Measurements from ENCODE around the gene ELP1.

DNA sequence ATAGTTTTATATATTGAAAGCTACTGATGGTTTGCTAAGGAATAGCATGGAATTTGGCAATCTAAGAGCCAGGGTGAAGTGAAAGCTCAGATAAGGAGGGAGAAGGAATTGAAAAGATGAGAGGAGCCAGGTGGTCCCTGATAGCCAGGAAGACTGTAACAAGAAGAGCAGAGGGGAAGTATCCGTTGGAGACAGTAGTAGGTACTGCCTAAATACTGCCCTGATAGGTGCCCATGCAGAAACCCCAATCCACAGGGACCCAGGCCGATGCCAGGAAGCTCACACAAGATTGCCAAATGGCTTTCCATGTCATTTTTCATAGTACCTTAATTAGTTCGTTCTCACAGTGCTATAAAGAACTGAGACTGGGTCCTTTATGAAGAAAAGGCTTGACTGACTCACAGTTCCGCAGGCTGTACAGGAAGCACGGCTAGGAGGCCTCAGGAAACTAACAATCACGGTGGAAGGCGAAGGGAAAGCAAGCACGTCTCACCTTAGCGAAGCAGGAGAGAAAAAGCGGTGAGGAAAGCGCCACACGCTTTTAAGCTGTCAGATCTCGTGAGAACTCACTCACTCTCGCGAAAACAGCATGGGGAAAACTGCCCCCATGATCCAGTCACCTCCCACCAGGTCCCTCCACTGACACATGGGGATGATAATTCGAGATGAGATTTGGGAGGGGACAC, 91.2 kb downstream of the ELP1 start:
- TF ChIP-seq, protein P1, sequence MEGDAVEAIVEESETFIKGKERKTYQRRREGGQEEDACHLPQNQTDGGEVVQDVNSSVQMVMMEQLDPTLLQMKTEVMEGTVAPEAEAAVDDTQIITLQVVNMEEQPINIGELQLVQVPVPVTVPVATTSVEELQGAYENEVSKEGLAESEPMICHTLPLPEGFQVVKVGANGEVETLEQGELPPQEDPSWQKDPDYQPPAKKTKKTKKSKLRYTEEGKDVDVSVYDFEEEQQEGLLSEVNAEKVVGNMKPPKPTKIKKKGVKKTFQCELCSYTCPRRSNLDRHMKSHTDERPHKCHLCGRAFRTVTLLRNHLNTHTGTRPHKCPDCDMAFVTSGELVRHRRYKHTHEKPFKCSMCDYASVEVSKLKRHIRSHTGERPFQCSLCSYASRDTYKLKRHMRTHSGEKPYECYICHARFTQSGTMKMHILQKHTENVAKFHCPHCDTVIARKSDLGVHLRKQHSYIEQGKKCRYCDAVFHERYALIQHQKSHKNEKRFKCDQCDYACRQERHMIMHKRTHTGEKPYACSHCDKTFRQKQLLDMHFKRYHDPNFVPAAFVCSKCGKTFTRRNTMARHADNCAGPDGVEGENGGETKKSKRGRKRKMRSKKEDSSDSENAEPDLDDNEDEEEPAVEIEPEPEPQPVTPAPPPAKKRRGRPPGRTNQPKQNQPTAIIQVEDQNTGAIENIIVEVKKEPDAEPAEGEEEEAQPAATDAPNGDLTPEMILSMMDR (IDR thresholded peaks at IDR 0.05), result no peak
- TF ChIP-seq EP300 (IDR thresholded peaks at IDR 0.05), result no peak
- TF ChIP-seq POLR2A (IDR thresholded peaks at IDR 0.05), result no peak
- no peak for TF ChIP-seq POLR2AphosphoS5 (IDR thresholded peaks at IDR 0.05)

Measured in sigmoid colon (tissue), 4 donors.